Measurements from ENCODE around the gene FHIT. TPM values are rescaled to one million over a fixed set of nuclear protein-coding genes. Genes with fewer than 3 reads are reported as not detected.

Gene FHIT
- total RNA-seq, 1 donor, result 2.2 TPM

GRCh38 chr3:60575718-60576272, 675.5 kb downstream of the FHIT start:
- DNase-seq (ENCODE audit: low read depth), result no peak
- H3K4me3 ChIP-seq (ENCODE audit: low read depth, low read length), result no peak overlapping the region
- TF ChIP-seq CTCF (IDR thresholded peaks at IDR 0.05; ENCODE audit: insufficient read depth, low read depth, low read length), result no peak

- no peak for DNase-seq (ENCODE audit: low read depth)
- TF ChIP-seq CTCF (IDR thresholded peaks at IDR 0.05; ENCODE audit: insufficient read depth, low read depth, low read length), result no peak
- no peak overlapping the region for H3K4me3 ChIP-seq (ENCODE audit: low read depth, low read length)
Measured at GRCh38 chr3:60574046-60574769, 677.0 kb downstream of the FHIT start.

- TF ChIP-seq CTCF (IDR thresholded peaks at IDR 0.05; ENCODE audit: insufficient read depth, low read depth, low read length), result no peak
- DNase-seq (ENCODE audit: low read depth), result no peak
- H3K4me3 ChIP-seq (ENCODE audit: low read depth, low read length), result no peak overlapping the region
Measured at GRCh38 chr3:60573494-60573893, 677.8 kb downstream of the FHIT start.

GRCh38 chr3:60571511-60571910, 679.7 kb downstream of the FHIT start:
- no peak overlapping the region for H3K4me3 ChIP-seq (ENCODE audit: low read depth, low read length)
- TF ChIP-seq CTCF (IDR thresholded peaks at IDR 0.05; ENCODE audit: insufficient read depth, low read depth, low read length), result no peak
- no peak for DNase-seq (ENCODE audit: low read depth)

- no peak for TF ChIP-seq CTCF (IDR thresholded peaks at IDR 0.05; ENCODE audit: insufficient read depth, low read depth, low read length)
- H3K4me3 ChIP-seq (ENCODE audit: low read depth, low read length), result no peak overlapping the region
- no peak for DNase-seq (ENCODE audit: low read depth)
Measured at GRCh38 chr3:60557122-60557521, 694.1 kb downstream of the FHIT start.

GRCh38 chr3:60555686-60556354, 695.4 kb downstream of the FHIT start:
- DNase-seq (ENCODE audit: low read depth), result no peak
- H3K4me3 ChIP-seq (ENCODE audit: low read depth, low read length), result no peak overlapping the region
- no peak for TF ChIP-seq CTCF (IDR thresholded peaks at IDR 0.05; ENCODE audit: insufficient read depth, low read depth, low read length)

All from fibroblast of villous mesenchyme (primary cell).